HCT116 (cell line): ENCODE measurements around the gene MFAP2. TPM values are rescaled to one million over a fixed set of nuclear protein-coding genes. Genes with fewer than 3 reads are reported as not detected.

Source experiments
- ATAC-seq: fragments of 200-7000 bp; cut with Tn5 transposase; 2 replicates; pipeline ENCODE4 v1.9.1; 2020; ENCODE audit warnings: mild to moderate bottlenecking, moderate library complexity
- BruUV-seq: library from RNA; stranded (reverse); fragments of 400-500 nt; replicated peaks from 2 replicates; lab custom pipeline; 2021; lab: Mats Ljungman, UMichigan
- CTCF ChIA-PET: fragments of 300-600 bp; sonication (Branson Sonifier 250); formaldehyde crosslinking; loops from one replicate; lab custom pipeline; 2021; ENCODE audit warnings: antibody characterized with exemption; lab: Charles Lee
- POLR2A ChIA-PET: fragments of 300-600, 350-600 bp; sonication (Branson Sonifier 250); formaldehyde crosslinking; loops from one replicate; lab custom pipeline; 2021; ENCODE audit warnings: antibody characterized with exemption; lab: Charles Lee
- RAD21 ChIA-PET, 2 experiments: fragments of 300-600 bp; sonication (Branson Sonifier 250); formaldehyde crosslinking; loops; one replicate each; lab custom pipeline; 2023; ENCODE audit warnings: low total read pairs in 2 of 2; ENCODE audit not compliant: uncharacterized antibody in 2 of 2, unreplicated experiment in 2 of 2, low non-redundant PET in 1 of 2; lab: Charles Lee
- DNase-seq: peaks from one replicate; pipeline ENCODE4 v3.0.0-alpha.2; 2010; ENCODE audit warnings: low read depth, low spot score
- H2AFZ ChIP-seq: fragments of 200-600 bp; shearing (Covaris generic), sonication (generic); 2 replicates; pipeline ENCODE4 v1.6.1; 2017; ENCODE audit warnings: low read depth, mixed run types, mixed read lengths, antibody characterized with exemption, low read length; ENCODE audit not compliant: poor library complexity, severe bottlenecking
- H3K27ac ChIP-seq: 2 replicates; pipeline ENCODE4 v1.5.1; 2012; ENCODE audit warnings: low read depth, low read length
- H3K27me3 ChIP-seq: fragments of 200-600 bp; sonication (generic); 2 replicates; pipeline ENCODE4 v1.6.1; 2016; ENCODE audit warnings: mixed run types, low read length, mixed read lengths; ENCODE audit not compliant: insufficient read depth
- H3K36me3 ChIP-seq, 2 experiments: fragments of 200-500 bp in 1 of 2; fragments of 200-600 bp in 1 of 2; sonication (Bioruptor generic) in 1 of 2; sonication (generic) in 1 of 2; 2 replicates each; pipeline versions ENCODE4 v1.5.1 to v1.6.1; 2014 to 2016; ENCODE audit warnings: low read length in 2 of 2, inconsistent platforms in 1 of 2, mixed read lengths in 1 of 2, mixed run types in 1 of 2; ENCODE audit not compliant: insufficient read depth in 2 of 2, control insufficient read depth in 1 of 2
- H3K4me1 ChIP-seq, 2 experiments: fragments of 200-600 bp in 1 of 2; sonication (generic) in 1 of 2; 2 replicates each; pipeline versions ENCODE4 v1.5.1 to v1.6.1; 2012 to 2017; ENCODE audit warnings: low read length in 2 of 2, inconsistent platforms in 1 of 2, mild to moderate bottlenecking in 1 of 2, mixed read lengths in 1 of 2, mixed run types in 1 of 2, moderate library complexity in 1 of 2; ENCODE audit not compliant: insufficient read depth in 2 of 2, control insufficient read depth in 1 of 2
- H3K4me2 ChIP-seq: fragments of 200-600 bp; sonication (generic); 2 replicates; pipeline ENCODE4 v1.6.1; 2017; ENCODE audit warnings: mixed run types, low read length, mixed read lengths
- H3K4me3 ChIP-seq, 2 experiments: fragments of 200-600 bp in 1 of 2; sonication (generic) in 1 of 2; replicated peaks in 1 of 2; 2 replicates each; pipeline ENCODE4 v1.5.1; 2011 to 2016; ENCODE audit warnings: low read length in 2 of 2, control low read depth in 1 of 2, low read depth in 1 of 2, mild to moderate bottlenecking in 1 of 2, mixed read lengths in 1 of 2, mixed run types in 1 of 2
- H3K79me2 ChIP-seq: fragments of 200-600 bp; sonication (generic); 2 replicates; pipeline ENCODE4 v1.6.1; 2017; ENCODE audit warnings: mild to moderate bottlenecking, mixed run types, low read length, moderate library complexity, mixed read lengths; ENCODE audit not compliant: insufficient read depth
- H3K9ac ChIP-seq: fragments of 200-600 bp; sonication (generic); 2 replicates; pipeline ENCODE4 v1.6.1; 2016; ENCODE audit warnings: low read length, mixed read lengths
- H3K9me2 ChIP-seq: fragments of 200-600 bp; sonication (generic), shearing (Covaris generic); 2 replicates; pipeline ENCODE4 v1.6.1; 2017; ENCODE audit warnings: mixed run types, mild to moderate bottlenecking, moderate library complexity; ENCODE audit not compliant: insufficient read depth
- H3K9me3 ChIP-seq, 2 experiments: fragments of 200-500 bp in 1 of 2; fragments of 200-600 bp in 1 of 2; sonication (Bioruptor generic) in 1 of 2; sonication (generic) in 1 of 2; 2 replicates each; pipeline ENCODE4 v1.6.1; 2014 to 2017; ENCODE audit warnings: low read length in 2 of 2, mixed read lengths in 2 of 2, inconsistent platforms in 1 of 2, low read depth in 1 of 2, mild to moderate bottlenecking in 1 of 2, mixed run types in 1 of 2, moderate library complexity in 1 of 2; ENCODE audit not compliant: control insufficient read depth in 1 of 2, insufficient read depth in 1 of 2
- H4K20me1 ChIP-seq: fragments of 200-600 bp; sonication (generic), shearing (Covaris generic); 2 replicates; pipeline ENCODE4 v1.6.1; 2017; ENCODE audit warnings: mixed run types, mild to moderate bottlenecking, moderate library complexity; ENCODE audit not compliant: insufficient read depth
- EGR1 ChIP-seq: IDR thresholded peaks from 2 replicates; pipeline ENCODE4 v1.6.1; 2012; ENCODE audit warnings: low read depth
- ELF1 ChIP-seq: IDR thresholded peaks from 2 replicates; pipeline ENCODE4 v1.6.1; 2012; ENCODE audit warnings: low read depth, borderline replicate concordance
- FOSL1 ChIP-seq: IDR thresholded peaks from 2 replicates; pipeline ENCODE4 v1.6.1; 2012; ENCODE audit warnings: low read depth
- POLR2A ChIP-seq: IDR thresholded peaks from 2 replicates; pipeline ENCODE4 v1.7.0; 2011; ENCODE audit warnings: borderline replicate concordance; ENCODE audit not compliant: insufficient read depth, insufficient read length; ENCODE audit errors: extremely low read depth
- POLR2AphosphoS5 ChIP-seq: IDR thresholded peaks from 2 replicates; pipeline ENCODE4 v1.6.1; 2011; ENCODE audit warnings: mild to moderate bottlenecking, low read depth, low read length, moderate library complexity
- RAD21 ChIP-seq: IDR thresholded peaks from 2 replicates; pipeline ENCODE4 v1.6.1; 2012; ENCODE audit warnings: low read depth, mild to moderate bottlenecking
- SIN3A ChIP-seq: IDR thresholded peaks from 2 replicates; pipeline ENCODE4 v1.6.1; 2012; ENCODE audit warnings: low read depth
- SP1 ChIP-seq: IDR thresholded peaks from 2 replicates; pipeline ENCODE4 v1.6.1; 2012; ENCODE audit warnings: low read depth
- TCF7L2 ChIP-seq: IDR thresholded peaks from 2 replicates; pipeline ENCODE4 v1.7.0; 2011; ENCODE audit warnings: borderline replicate concordance, inconsistent platforms; ENCODE audit not compliant: insufficient read depth, insufficient read length; ENCODE audit errors: extremely low read depth
- YY1 ChIP-seq: IDR thresholded peaks from 2 replicates; pipeline ENCODE4 v1.6.1; 2011; ENCODE audit warnings: low read length, low read depth, moderate library complexity, mild to moderate bottlenecking; ENCODE audit not compliant: insufficient replicate concordance; ENCODE audit errors: extremely low read depth
- intact Hi-C: fragments of 100-400 bp; cut with micrococcal nuclease; formaldehyde crosslinking; loops from 2 replicates; pipeline ENCODE4 v1.10.0; 2022
- total RNA-seq: library from RNA; stranded (reverse); gene quantifications from one replicate; pipeline ENCODE4 v1.2.1, GENCODE V29; 2021; ENCODE audit not compliant: unreplicated experiment
- TF ChIP-seq, protein P1 (sequence below): IDR thresholded peaks from 2 replicates; pipeline ENCODE4 v1.6.1; 2011; ENCODE audit warnings: mild to moderate bottlenecking, low read length, moderate library complexity; ENCODE audit not compliant: insufficient replicate concordance; ENCODE audit errors: extremely low read depth
- TF ChIP-seq, protein P2 (sequence below): IDR thresholded peaks from 2 replicates; pipeline ENCODE4 v1.6.1; 2012; ENCODE audit warnings: low read depth

Gene MFAP2
- total RNA-seq, 1 experiment from 2014 or later = 63.1 TPM

DNA sequence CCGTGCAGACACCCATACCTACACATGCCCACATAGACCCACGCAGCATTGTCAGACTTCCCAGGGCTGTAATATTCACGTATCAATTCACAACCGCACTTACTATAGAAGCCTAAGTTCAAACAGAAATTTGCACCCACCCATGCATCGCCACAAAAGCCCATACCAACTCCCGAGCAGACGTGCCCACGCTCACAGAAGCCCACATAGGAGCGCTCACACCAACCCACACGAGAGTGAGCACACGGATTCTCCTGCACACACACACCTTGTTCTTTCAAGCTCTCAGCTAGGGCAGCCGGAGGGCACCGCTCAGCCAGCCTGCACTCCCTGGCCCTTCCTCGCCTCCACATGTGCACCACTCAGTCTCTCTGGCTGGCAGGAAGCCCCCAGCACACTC is 4.6 kb downstream of the MFAP2 start:
- TF ChIP-seq ELF1 (no peak), SIN3A (no peak), YY1 (no peak), SP1 (no peak), TCF7L2 (no peak), POLR2A (no peak), POLR2AphosphoS5 (no peak), EGR1 (no peak), FOSL1 (no peak), RAD21 (no peak)
- TF ChIP-seq, protein P1, sequence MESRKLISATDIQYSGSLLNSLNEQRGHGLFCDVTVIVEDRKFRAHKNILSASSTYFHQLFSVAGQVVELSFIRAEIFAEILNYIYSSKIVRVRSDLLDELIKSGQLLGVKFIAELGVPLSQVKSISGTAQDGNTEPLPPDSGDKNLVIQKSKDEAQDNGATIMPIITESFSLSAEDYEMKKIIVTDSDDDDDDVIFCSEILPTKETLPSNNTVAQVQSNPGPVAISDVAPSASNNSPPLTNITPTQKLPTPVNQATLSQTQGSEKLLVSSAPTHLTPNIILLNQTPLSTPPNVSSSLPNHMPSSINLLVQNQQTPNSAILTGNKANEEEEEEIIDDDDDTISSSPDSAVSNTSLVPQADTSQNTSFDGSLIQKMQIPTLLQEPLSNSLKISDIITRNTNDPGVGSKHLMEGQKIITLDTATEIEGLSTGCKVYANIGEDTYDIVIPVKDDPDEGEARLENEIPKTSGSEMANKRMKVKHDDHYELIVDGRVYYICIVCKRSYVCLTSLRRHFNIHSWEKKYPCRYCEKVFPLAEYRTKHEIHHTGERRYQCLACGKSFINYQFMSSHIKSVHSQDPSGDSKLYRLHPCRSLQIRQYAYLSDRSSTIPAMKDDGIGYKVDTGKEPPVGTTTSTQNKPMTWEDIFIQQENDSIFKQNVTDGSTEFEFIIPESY = no peak
- TF ChIP-seq, protein P2, sequence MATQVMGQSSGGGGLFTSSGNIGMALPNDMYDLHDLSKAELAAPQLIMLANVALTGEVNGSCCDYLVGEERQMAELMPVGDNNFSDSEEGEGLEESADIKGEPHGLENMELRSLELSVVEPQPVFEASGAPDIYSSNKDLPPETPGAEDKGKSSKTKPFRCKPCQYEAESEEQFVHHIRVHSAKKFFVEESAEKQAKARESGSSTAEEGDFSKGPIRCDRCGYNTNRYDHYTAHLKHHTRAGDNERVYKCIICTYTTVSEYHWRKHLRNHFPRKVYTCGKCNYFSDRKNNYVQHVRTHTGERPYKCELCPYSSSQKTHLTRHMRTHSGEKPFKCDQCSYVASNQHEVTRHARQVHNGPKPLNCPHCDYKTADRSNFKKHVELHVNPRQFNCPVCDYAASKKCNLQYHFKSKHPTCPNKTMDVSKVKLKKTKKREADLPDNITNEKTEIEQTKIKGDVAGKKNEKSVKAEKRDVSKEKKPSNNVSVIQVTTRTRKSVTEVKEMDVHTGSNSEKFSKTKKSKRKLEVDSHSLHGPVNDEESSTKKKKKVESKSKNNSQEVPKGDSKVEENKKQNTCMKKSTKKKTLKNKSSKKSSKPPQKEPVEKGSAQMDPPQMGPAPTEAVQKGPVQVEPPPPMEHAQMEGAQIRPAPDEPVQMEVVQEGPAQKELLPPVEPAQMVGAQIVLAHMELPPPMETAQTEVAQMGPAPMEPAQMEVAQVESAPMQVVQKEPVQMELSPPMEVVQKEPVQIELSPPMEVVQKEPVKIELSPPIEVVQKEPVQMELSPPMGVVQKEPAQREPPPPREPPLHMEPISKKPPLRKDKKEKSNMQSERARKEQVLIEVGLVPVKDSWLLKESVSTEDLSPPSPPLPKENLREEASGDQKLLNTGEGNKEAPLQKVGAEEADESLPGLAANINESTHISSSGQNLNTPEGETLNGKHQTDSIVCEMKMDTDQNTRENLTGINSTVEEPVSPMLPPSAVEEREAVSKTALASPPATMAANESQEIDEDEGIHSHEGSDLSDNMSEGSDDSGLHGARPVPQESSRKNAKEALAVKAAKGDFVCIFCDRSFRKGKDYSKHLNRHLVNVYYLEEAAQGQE = no peak
- TF ChIP-seq, all 23 proteins: peak for 0
- Histone ChIP-seq H3K9me2 (no peaks in the 10 kb centered on the region), H3K9ac (no peak overlapping the region), H2AFZ (no peak overlapping the region), H3K4me1 (peaks cover 21 to 36% of the 10 kb centered on the region in 2 experiments), H4K20me1 (no peaks in the 10 kb centered on the region), H3K36me3 (peaks cover 0 to 8% of the 10 kb centered on the region in 2 experiments; a peak in 2 of 4 replicates), H3K4me2 (no peak overlapping the region), H3K9me3 (no peaks in the 10 kb centered on the region), H3K27me3 (no peaks in the 10 kb centered on the region), H3K4me3 (no peak overlapping the region), H3K27ac (no peak overlapping the region; the same call in 1 of the 2 replicates), H3K79me2 (peaks cover 30% of the 10 kb centered on the region; the same call in 1 of the 2 replicates)
- ATAC-seq = no peak
- intact Hi-C loops = no loop called here
- ChIA-PET POLR2A (no interaction called here), RAD21 (no interaction called here), CTCF (interaction anchor here (1.0 kb wide), 1 partner anchor 15 kb away, joined by 3 read pairs; no protein-coding TSS in a partner anchor)
- BruUV-seq = no TSS peak
- no peak for DNase-seq
